Large intestine (tissue), 3 donors: Measurements from ENCODE around the gene CENPX. TPM values are rescaled to one million over a fixed set of nuclear protein-coding genes. Genes with fewer than 3 reads are reported as not detected.

Source experiments
- DNase-seq, 2 donors: peaks; one replicate each; pipeline versions ENCODE4 v3.0.0 to v3.0.0-alpha.2; 2013
- H3K27ac ChIP-seq: one replicate; pipeline ENCODE4 v1.5.1; 2013; ENCODE audit warnings: low read length
- H3K27me3 ChIP-seq: 2 replicates; pipeline ENCODE4 v1.6.1; 2013; ENCODE audit warnings: low read length; ENCODE audit not compliant: control insufficient read depth, insufficient read depth
- H3K36me3 ChIP-seq: 2 replicates; pipeline ENCODE4 v1.6.1; 2013; ENCODE audit warnings: low read length; ENCODE audit not compliant: control insufficient read depth, insufficient read depth
- H3K4me1 ChIP-seq: one replicate; pipeline ENCODE4 v1.6.1; 2013; ENCODE audit warnings: low read length; ENCODE audit not compliant: control insufficient read depth, insufficient read depth
- H3K4me3 ChIP-seq: one replicate; pipeline ENCODE4 v1.5.1; 2013; ENCODE audit warnings: low read length
- H3K9me3 ChIP-seq: one replicate; pipeline ENCODE4 v1.6.1; 2013; ENCODE audit warnings: mild to moderate bottlenecking, low read depth, low read length, moderate library complexity; ENCODE audit not compliant: control insufficient read depth
- WGBS: methylation state at CpG from one replicate; pipeline ENCODE4 v1.1.5; 2013; ENCODE audit warnings: low lambda C conversion rate; ENCODE audit not compliant: insufficient coverage; 5-methylcytosine and 5-hydroxymethylcytosine counted together
- polyA plus RNA-seq: library from polyadenylated mRNA; unstranded; fragments of 120-200 nt; gene quantifications from one replicate; pipeline ENCODE4 v1.2.1, GENCODE V29; 2013

Gene CENPX
- polyA plus RNA-seq, 1 donor: 48.0 TPM

DNA sequence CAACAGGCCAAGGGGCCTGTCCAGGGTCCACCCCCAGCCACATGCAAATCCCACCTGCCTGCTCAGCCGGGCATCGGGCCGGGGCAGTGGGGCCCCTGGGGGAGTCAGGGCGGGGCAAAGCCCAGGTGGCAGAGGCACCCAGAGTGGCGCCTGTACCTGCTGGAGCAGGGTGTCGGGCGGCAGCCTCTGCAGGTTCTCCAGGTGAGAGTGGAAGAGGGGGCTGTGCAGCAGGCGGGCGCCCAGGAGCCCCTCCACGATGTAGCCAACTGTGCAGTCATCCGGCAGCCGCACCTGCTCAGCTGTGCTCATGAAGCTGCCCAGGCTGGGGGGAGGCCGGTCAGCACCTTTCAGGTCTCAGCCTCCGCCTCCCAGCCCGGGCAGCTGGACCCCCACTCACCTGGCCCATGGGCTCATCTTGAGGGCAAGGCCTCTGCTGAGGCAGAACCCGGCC, 26.9 kb upstream of the CENPX start:
- no peaks in the 10 kb centered on the region for H3K9me3 ChIP-seq
- no peak for DNase-seq
- H3K4me1 ChIP-seq: peaks cover 18% of the 10 kb centered on the region
- no peaks in the 10 kb centered on the region for H3K27me3 ChIP-seq
- no peak overlapping the region for H3K27ac ChIP-seq
- peaks cover 52% of the 10 kb centered on the region for H3K36me3 ChIP-seq
- H3K4me3 ChIP-seq: no peak overlapping the region
- WGBS: no CpG with 5 or more reads among the region's 16 CpGs

DNA sequence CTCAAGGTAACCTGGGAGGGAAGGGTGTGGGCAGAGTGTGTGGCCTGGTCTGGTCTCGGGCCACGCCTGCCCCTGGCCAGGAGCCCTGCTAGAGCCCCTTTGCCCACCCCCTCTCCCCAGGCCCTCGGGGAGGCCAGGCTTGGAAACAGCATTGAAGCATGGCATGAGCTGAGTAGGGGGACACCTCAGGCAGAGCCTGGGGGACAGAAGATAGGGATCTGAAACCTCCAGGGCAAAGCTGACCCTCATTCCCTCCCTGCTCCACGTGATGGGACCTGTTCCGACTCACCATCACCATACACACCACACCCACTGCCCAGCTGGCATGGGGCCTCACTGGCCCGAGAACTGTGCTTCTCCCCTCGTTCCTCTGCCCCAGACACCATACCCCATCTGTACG, 26.4 kb upstream of the CENPX start:
- DNase-seq: no peak
- 92% methylated on average over 2 of the region's 8 CpGs for WGBS
- no peak overlapping the region for H3K27ac ChIP-seq
- no peaks in the 10 kb centered on the region for H3K27me3 ChIP-seq
- no peak overlapping the region for H3K4me3 ChIP-seq
- H3K36me3 ChIP-seq: peaks cover 48% of the 10 kb centered on the region
- H3K4me1 ChIP-seq: peaks cover 18% of the 10 kb centered on the region
- no peaks in the 10 kb centered on the region for H3K9me3 ChIP-seq

DNA sequence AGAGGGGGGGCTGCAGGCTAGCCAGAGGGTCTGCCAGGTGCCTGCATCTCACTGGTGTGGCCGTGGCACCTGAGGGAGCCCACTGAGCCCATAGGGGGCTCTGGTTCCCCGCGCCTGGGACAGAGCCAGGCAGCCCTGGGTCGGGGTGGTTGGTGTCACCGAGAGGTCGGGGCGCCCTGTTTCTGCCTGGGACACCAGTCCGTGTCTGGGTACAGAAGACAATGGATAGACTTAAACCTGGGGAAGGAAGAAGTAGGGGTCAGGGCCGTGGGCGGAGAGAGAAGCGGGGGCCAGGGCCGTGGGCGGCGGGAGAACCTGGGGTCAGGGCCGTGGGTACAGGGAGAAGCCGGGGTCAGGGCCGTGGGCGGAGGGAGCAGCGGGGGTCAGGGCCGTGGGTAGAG, 25.9 kb upstream of the CENPX start:
- Histone ChIP-seq H3K27ac (no peak overlapping the region), H3K9me3 (no peaks in the 10 kb centered on the region), H3K4me1 (peaks cover 18% of the 10 kb centered on the region), H3K36me3 (peaks cover 42% of the 10 kb centered on the region), H3K4me3 (no peak overlapping the region), H3K27me3 (no peaks in the 10 kb centered on the region)
- no CpG with 5 or more reads among the region's 20 CpGs for WGBS
- DNase-seq: no peak

DNA sequence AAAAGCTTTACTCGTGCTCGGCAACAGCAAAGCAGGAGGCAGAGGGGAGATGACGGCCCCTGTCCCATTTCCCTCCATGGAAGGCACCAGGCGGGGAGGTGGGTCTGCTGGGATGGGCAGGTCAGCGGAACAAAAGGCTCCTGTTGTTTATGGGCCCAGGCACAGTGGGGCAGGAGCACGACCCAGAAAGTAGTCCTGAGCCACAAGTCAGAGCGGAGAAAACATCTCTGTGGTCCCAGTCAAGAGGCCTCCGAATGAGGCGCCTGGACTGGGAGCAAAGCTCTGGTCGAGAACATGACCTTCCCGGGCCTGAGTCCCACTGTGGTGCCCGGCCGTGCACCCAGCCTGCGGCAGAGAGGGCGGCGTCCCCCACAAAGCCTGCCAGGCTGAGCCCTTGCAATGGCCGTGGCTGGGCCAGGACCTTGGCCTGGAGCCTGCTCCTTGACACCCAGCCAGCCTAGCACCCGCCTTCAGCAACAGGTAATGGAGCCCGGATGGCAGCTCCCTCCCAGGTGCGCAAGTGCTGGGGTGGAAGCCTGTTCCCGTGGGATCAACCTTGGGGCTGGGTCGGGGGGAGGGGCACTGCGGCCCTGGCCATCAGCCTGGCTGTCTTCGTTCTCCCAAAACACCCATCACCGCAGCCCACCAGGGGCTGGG, 25.4 kb upstream of the CENPX start:
- H3K9me3 ChIP-seq: no peaks in the 10 kb centered on the region
- no CpG with 5 or more reads among the region's 25 CpGs for WGBS
- H3K4me1 ChIP-seq: peaks cover 15% of the 10 kb centered on the region
- H3K4me3 ChIP-seq: no peak overlapping the region
- H3K36me3 ChIP-seq: peaks cover 37% of the 10 kb centered on the region
- no peak for DNase-seq
- H3K27me3 ChIP-seq: no peaks in the 10 kb centered on the region
- H3K27ac ChIP-seq: no peak overlapping the region

GRCh38 chr17:82047379-82047778, 24.7 kb upstream of the CENPX start:
- H3K27ac ChIP-seq: no peak overlapping the region
- WGBS: 95% methylated on average over 4 of the region's 24 CpGs

GRCh38 chr17:82046903-82047302, 24.2 kb upstream of the CENPX start:
- Histone ChIP-seq H3K4me1 (peaks cover 8% of the 10 kb centered on the region), H3K4me3 (no peak overlapping the region), H3K27me3 (no peaks in the 10 kb centered on the region), H3K36me3 (peaks cover 36% of the 10 kb centered on the region), H3K9me3 (no peaks in the 10 kb centered on the region), H3K27ac (no peak overlapping the region)
- no peak for DNase-seq
- WGBS: 86% methylated on average over 1 of the region's 21 CpGs

More at GRCh38 chr17:82047379-82047778, 24.7 kb upstream of the CENPX start:
- Histone ChIP-seq H3K27me3 (no peaks in the 10 kb centered on the region), H3K9me3 (no peaks in the 10 kb centered on the region), H3K36me3 (peaks cover 36% of the 10 kb centered on the region), H3K4me1 (peaks cover 9% of the 10 kb centered on the region), H3K4me3 (no peak overlapping the region)
- DNase-seq: no peak

DNA sequence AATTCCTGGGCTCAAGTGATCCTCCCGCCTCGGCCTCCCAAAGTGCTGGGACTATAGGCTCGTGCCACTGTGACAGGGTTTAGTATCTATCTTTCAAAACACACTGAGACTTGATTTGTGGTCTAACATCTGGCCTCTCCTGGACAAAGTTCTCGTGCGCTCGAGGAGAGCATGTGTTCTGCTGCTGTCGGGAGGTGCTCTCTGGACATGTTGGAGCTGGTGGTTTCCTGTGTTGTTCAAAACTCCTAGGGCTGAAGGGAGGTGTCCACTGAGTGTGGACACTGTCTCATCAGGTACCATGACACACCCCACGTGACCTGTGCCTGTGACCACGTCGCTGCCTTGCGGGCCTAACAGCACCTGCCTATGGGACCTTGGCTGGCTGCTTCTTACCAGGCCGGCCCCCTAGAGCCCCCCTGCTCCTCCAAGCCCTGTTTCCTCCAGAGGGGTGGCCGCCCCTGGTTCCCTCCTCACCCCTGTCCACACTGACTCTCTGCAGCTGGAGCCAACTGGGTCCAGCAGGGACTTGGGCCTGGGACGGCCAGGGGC, 23.3 kb upstream of the CENPX start:
- no peak overlapping the region for H3K4me3 ChIP-seq
- WGBS: no CpG with 5 or more reads among the region's 14 CpGs

GRCh38 chr17:82043507-82043906, 20.8 kb upstream of the CENPX start:
- Histone ChIP-seq H3K4me1 (no peaks in the 10 kb centered on the region), H3K4me3 (no peak overlapping the region), H3K9me3 (no peaks in the 10 kb centered on the region), H3K27me3 (no peaks in the 10 kb centered on the region), H3K27ac (no peak overlapping the region), H3K36me3 (peaks cover 18% of the 10 kb centered on the region)
- DNase-seq: no peak
- no CpG with 5 or more reads among the region's 16 CpGs for WGBS

More for the DNA sequence above, 23.3 kb upstream of the CENPX start:
- peaks cover 8% of the 10 kb centered on the region for H3K4me1 ChIP-seq
- H3K9me3 ChIP-seq: no peaks in the 10 kb centered on the region
- H3K36me3 ChIP-seq: peaks cover 36% of the 10 kb centered on the region
- peak in 1 of 2 donors; percentile 47 for DNase-seq
- H3K27me3 ChIP-seq: no peaks in the 10 kb centered on the region
- no peak overlapping the region for H3K27ac ChIP-seq

DNA sequence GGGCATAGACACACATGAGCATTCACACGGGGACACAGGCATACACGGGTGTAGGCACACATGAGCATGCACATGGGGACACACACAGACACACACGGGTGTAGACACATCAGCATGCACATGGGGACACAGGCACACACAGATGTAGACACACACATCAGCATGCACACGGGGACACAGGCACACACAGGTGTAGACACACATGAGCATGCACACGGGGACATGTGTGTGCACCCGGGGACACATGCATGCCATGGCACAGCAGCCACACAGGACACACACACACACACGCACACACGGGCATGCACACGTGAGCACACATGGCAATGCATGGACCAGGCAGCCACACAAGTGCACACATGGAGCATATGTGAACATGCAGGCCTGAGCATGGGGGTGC, 20.0 kb upstream of the CENPX start:
- H3K4me3 ChIP-seq: no peak overlapping the region
- peaks cover 5% of the 10 kb centered on the region for H3K4me1 ChIP-seq
- no peaks in the 10 kb centered on the region for H3K27me3 ChIP-seq
- no peak for DNase-seq
- H3K27ac ChIP-seq: no peak overlapping the region
- H3K9me3 ChIP-seq: no peaks in the 10 kb centered on the region
- WGBS: no CpG with 5 or more reads among the region's 9 CpGs
- H3K36me3 ChIP-seq: peaks cover 9% of the 10 kb centered on the region

GRCh38 chr17:82041144-82041814, 18.6 kb upstream of the CENPX start:
- H3K4me1 ChIP-seq: peaks cover 11% of the 10 kb centered on the region
- no peaks in the 10 kb centered on the region for H3K36me3 ChIP-seq
- H3K9me3 ChIP-seq: no peaks in the 10 kb centered on the region
- no peak overlapping the region for H3K4me3 ChIP-seq
- no CpG with 5 or more reads among the region's 17 CpGs for WGBS
- no peak for DNase-seq
- H3K27ac ChIP-seq: no peak overlapping the region
- H3K27me3 ChIP-seq: no peaks in the 10 kb centered on the region
